HEK293 (cell line): ENCODE results near the gene N4BP3.

Experiments
- CTCF ChIA-PET: fragments of 350-600 bp; formaldehyde crosslinking; extraction: SDS; loops from one replicate; lab custom pipeline; 2021; ENCODE audit warnings: antibody characterized with exemption; lab: Yijun Ruan, JAX
- POLR2A ChIA-PET: fragments of 300-600 bp; formaldehyde crosslinking; extraction: SDS; loops from one replicate; lab custom pipeline; 2020; ENCODE audit warnings: antibody characterized with exemption, inconsistent platforms; lab: Yijun Ruan, JAX
- H3K27ac ChIP-seq: fragments of 200-500 bp; sonication (Bioruptor generic); 2 replicates; pipeline ENCODE4 v1.5.1; 2014; ENCODE audit warnings: low read depth, low read length, control low read depth, inconsistent platforms; ENCODE audit errors: extremely low read depth
- H3K36me3 ChIP-seq, 2 experiments: fragments of 200-500 bp in 1 of 2; sonication (Bioruptor generic) in 1 of 2; 1 replicate in 1 of 2; 2 replicates in 1 of 2; pipeline ENCODE4 v1.5.1; 2014 to 2017; ENCODE audit warnings: inconsistent platforms in 2 of 2, low read length in 2 of 2; ENCODE audit not compliant: control insufficient read depth in 2 of 2, insufficient read depth in 1 of 2
- H3K4me1 ChIP-seq: fragments of 200-500 bp; sonication (Bioruptor generic); 2 replicates; pipeline ENCODE4 v1.5.1; 2014; ENCODE audit warnings: mild to moderate bottlenecking, low read length, inconsistent platforms; ENCODE audit not compliant: control insufficient read depth, insufficient read depth
- H3K4me3 ChIP-seq: 2 replicates; pipeline ENCODE4 v1.5.1; 2011; ENCODE audit warnings: low read depth, mild to moderate bottlenecking, control low read depth, low read length, moderate library complexity
- H3K9me3 ChIP-seq: fragments of 200-500 bp; sonication (Bioruptor generic); 2 replicates; pipeline ENCODE4 v1.5.1; 2014; ENCODE audit warnings: low read depth, low read length, inconsistent platforms; ENCODE audit not compliant: control insufficient read depth, insufficient read depth
- EGR2 ChIP-seq: fragments of 450-650 bp; formaldehyde crosslinking; IDR thresholded peaks from 2 replicates; pipeline ENCODE4 v1.5.1; 2016; ENCODE audit warnings: low read depth, missing biosample characterization, missing genetic modification characterization
- HOXC10 ChIP-seq: sonication (generic); formaldehyde crosslinking; IDR thresholded peaks from 2 replicates; pipeline ENCODE4 v1.8.1; 2023; ENCODE audit warnings: mild to moderate bottlenecking, missing genetic modification reagents
- KLF16 ChIP-seq: fragments of 450-650 bp; formaldehyde crosslinking; IDR thresholded peaks from 2 replicates; pipeline ENCODE4 v1.5.1; 2017; ENCODE audit warnings: missing biosample characterization, missing genetic modification characterization
- MZF1 ChIP-seq: fragments of 450-650 bp; formaldehyde crosslinking; IDR thresholded peaks from 2 replicates; pipeline ENCODE4 v1.5.1; 2017; ENCODE audit warnings: missing biosample characterization, missing genetic modification characterization, borderline replicate concordance
- YY1 ChIP-seq: fragments of 450-650 bp; formaldehyde crosslinking; IDR thresholded peaks from 2 replicates; pipeline ENCODE4 v1.5.1; 2018; ENCODE audit warnings: missing biosample characterization, missing genetic modification characterization
- ZBTB17 ChIP-seq: fragments of 450-650 bp; formaldehyde crosslinking; IDR thresholded peaks from 2 replicates; pipeline ENCODE4 v1.5.1; 2016; ENCODE audit warnings: missing biosample characterization, missing genetic modification characterization
- ZFP37 ChIP-seq: fragments of 450-650 bp; formaldehyde crosslinking; IDR thresholded peaks from 2 replicates; pipeline ENCODE4 v1.5.1; 2016; ENCODE audit warnings: missing biosample characterization, missing genetic modification characterization
- ZNF140 ChIP-seq: fragments of 450-650 bp; formaldehyde crosslinking; IDR thresholded peaks from 2 replicates; pipeline ENCODE4 v1.5.1; 2016; ENCODE audit warnings: missing biosample characterization, missing genetic modification characterization
- ZNF174 ChIP-seq: fragments of 450-650 bp; formaldehyde crosslinking; IDR thresholded peaks from 2 replicates; pipeline ENCODE4 v1.5.0; 2017; ENCODE audit warnings: missing biosample characterization, mild to moderate bottlenecking, missing genetic modification characterization
- ZNF221 ChIP-seq: fragments of 450-650 bp; formaldehyde crosslinking; IDR thresholded peaks from 2 replicates; pipeline ENCODE4 v1.5.1; 2017; ENCODE audit warnings: missing biosample characterization, missing genetic modification characterization, borderline replicate concordance
- ZNF24 ChIP-seq: fragments of 450-650 bp; formaldehyde crosslinking; IDR thresholded peaks from 2 replicates; pipeline ENCODE4 v1.5.1; 2016; ENCODE audit warnings: missing biosample characterization, missing genetic modification characterization
- ZNF280D ChIP-seq: fragments of 450-650 bp; formaldehyde crosslinking; IDR thresholded peaks from 2 replicates; pipeline ENCODE4 v1.5.1; 2016; ENCODE audit warnings: missing biosample characterization, missing genetic modification characterization
- ZNF404 ChIP-seq: fragments of 450-650 bp; formaldehyde crosslinking; IDR thresholded peaks from 2 replicates; pipeline ENCODE4 v1.5.1; 2017; ENCODE audit warnings: missing biosample characterization, missing genetic modification characterization
- ZNF529 ChIP-seq: fragments of 450-650 bp; formaldehyde crosslinking; IDR thresholded peaks from 2 replicates; pipeline ENCODE4 v1.5.1; 2017; ENCODE audit warnings: missing genetic modification characterization, missing biosample characterization; ENCODE audit not compliant: insufficient replicate concordance
- ZSCAN4 ChIP-seq: fragments of 450-650 bp; formaldehyde crosslinking; IDR thresholded peaks from 2 replicates; pipeline ENCODE4 v1.5.1; 2017; ENCODE audit warnings: missing biosample characterization, missing genetic modification characterization
- TF ChIP-seq, protein P1 (sequence below): fragments of 450-650 bp; formaldehyde crosslinking; IDR thresholded peaks from 2 replicates; pipeline ENCODE4 v1.5.1; 2016; ENCODE audit warnings: missing biosample characterization, missing genetic modification characterization
- TF ChIP-seq, protein P2 (sequence below): fragments of 450-650 bp; IDR thresholded peaks from 2 replicates; pipeline ENCODE4 v1.5.1; 2018; ENCODE audit warnings: missing biosample characterization, mild to moderate bottlenecking, missing genetic modification characterization
- TF ChIP-seq, protein P3 (sequence below): fragments of 450-650 bp; formaldehyde crosslinking; IDR thresholded peaks from 2 replicates; pipeline ENCODE4 v1.5.1; 2016; ENCODE audit warnings: missing biosample characterization, missing genetic modification characterization, borderline replicate concordance

Gene N4BP3

GRCh38 chr5:178141550-178141949 is 28.2 kb downstream of the N4BP3 start:
- Histone ChIP-seq H3K27ac (no peak overlapping the region), H3K4me1 (no peaks in the 10 kb centered on the region), H3K9me3 (no peaks in the 10 kb centered on the region), H3K36me3 (peaks cover 59 to 84% of the 10 kb centered on the region in 2 experiments), H3K4me3 (no peak overlapping the region)
- ChIA-PET POLR2A (interaction anchor here (1.0 kb wide), 2 partner anchors 12 to 62 kb away, joined by 3 to 4 read pairs; partner anchors contain the start of gene NHP2), CTCF (interaction anchor here (1.1 to 2.3 kb wide), 2 partner anchors 21 to 65 kb away, joined by 6 to 14 read pairs; no protein-coding TSS in a partner anchor)
- no peak for TF ChIP-seq EGR2
- TF ChIP-seq ZNF24: no peak
- no peak for TF ChIP-seq ZNF174
- TF ChIP-seq, protein P1, sequence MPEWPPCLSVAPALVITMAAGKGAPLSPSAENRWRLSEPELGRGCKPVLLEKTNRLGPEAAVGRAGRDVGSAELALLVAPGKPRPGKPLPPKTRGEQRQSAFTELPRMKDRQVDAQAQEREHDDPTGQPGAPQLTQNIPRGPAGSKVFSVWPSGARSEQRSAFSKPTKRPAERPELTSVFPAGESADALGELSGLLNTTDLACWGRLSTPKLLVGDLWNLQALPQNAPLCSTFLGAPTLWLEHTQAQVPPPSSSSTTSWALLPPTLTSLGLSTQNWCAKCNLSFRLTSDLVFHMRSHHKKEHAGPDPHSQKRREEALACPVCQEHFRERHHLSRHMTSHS: no peak
- TF ChIP-seq, protein P2, sequence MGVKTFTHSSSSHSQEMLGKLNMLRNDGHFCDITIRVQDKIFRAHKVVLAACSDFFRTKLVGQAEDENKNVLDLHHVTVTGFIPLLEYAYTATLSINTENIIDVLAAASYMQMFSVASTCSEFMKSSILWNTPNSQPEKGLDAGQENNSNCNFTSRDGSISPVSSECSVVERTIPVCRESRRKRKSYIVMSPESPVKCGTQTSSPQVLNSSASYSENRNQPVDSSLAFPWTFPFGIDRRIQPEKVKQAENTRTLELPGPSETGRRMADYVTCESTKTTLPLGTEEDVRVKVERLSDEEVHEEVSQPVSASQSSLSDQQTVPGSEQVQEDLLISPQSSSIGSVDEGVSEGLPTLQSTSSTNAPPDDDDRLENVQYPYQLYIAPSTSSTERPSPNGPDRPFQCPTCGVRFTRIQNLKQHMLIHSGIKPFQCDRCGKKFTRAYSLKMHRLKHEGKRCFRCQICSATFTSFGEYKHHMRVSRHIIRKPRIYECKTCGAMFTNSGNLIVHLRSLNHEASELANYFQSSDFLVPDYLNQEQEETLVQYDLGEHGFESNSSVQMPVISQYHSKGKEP (tag by site-specific recombination): no peak
- TF ChIP-seq KLF16 (tag by site-specific recombination): no peak
- no peak for TF ChIP-seq ZNF140
- TF ChIP-seq ZBTB17: no peak

DNA sequence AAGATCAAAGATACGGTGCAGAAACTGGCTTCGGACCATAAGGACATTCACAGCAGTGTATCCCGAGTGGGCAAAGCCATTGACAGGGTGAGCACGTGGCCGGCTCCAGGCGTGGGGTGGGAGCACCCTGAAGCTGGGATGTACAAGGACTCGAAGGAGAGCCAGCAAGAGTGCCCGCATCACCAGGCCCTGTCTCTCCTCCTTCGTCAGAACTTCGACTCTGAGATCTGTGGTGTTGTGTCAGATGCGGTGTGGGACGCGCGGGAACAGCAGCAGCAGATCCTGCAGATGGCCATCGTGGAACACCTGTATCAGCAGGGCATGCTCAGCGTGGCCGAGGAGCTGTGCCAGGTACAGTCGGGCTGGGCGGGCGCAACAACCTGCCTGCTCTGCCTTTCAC is 29.3 kb downstream of the N4BP3 start:
- TF ChIP-seq ZNF221 (tag by site-specific recombination): no peak
- Histone ChIP-seq H3K9me3 (no peaks in the 10 kb centered on the region), H3K4me3 (no peak overlapping the region), H3K36me3 (peaks cover 53 to 85% of the 10 kb centered on the region in 2 experiments), H3K4me1 (no peaks in the 10 kb centered on the region), H3K27ac (no peak overlapping the region)
- CTCF ChIA-PET: interaction anchor here (13.3 kb wide), 1 partner anchor 67 kb away, joined by 204 read pairs; no protein-coding TSS in a partner anchor
- POLR2A ChIA-PET: interaction anchor here (1.5 to 2.1 kb wide), 2 partner anchors 11 to 66 kb away, joined by 3 to 8 read pairs; partner anchors contain the start of gene NHP2

DNA sequence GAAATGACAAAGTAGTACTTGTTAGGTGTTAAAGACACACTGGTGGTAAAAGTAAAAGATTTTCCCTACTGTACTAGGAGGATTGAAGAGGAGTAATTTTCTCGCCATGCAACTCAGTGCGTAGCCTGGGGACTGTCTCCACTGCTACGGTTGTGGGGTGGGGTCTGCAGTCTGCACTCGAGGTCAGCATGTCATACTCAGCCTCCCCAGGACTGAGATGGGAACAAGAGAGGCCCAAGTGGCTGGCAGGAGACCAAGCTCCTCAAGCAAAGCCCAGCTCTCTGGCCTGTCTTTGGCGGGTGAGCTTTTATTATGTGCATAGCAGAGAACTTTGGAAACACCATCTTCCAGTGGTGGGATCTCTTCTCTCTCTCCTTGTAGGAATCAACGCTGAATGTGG is 29.9 kb downstream of the N4BP3 start:
- TF ChIP-seq ZSCAN4 (tag by site-specific recombination) (no peak), ZNF529 (tag by site-specific recombination) (no peak), HOXC10 (CRISPR knock-in tag) (no peak), YY1 (tag by site-specific recombination) (no peak), MZF1 (tag by site-specific recombination) (no peak), ZNF280D (tag by site-specific recombination) (no peak), ZNF404 (no peak), ZFP37 (no peak)
- TF ChIP-seq, protein P3, sequence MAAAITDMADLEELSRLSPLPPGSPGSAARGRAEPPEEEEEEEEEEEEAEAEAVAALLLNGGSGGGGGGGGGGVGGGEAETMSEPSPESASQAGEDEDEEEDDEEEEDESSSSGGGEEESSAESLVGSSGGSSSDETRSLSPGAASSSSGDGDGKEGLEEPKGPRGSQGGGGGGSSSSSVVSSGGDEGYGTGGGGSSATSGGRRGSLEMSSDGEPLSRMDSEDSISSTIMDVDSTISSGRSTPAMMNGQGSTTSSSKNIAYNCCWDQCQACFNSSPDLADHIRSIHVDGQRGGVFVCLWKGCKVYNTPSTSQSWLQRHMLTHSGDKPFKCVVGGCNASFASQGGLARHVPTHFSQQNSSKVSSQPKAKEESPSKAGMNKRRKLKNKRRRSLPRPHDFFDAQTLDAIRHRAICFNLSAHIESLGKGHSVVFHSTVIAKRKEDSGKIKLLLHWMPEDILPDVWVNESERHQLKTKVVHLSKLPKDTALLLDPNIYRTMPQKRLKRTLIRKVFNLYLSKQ: no peak
- TF ChIP-seq, all 188 proteins: peak for 0
- CTCF ChIA-PET: interaction anchor here (0.6 to 13.3 kb wide), 4 partner anchors 9 to 68 kb away, joined by 3 to 204 read pairs (median 4); no protein-coding TSS in a partner anchor
- H3K4me3 ChIP-seq: no peak overlapping the region
- no peaks in the 10 kb centered on the region for H3K4me1 ChIP-seq
- POLR2A ChIA-PET: interaction anchor here (1.5 to 2.1 kb wide), 2 partner anchors 10 to 67 kb away, joined by 3 to 8 read pairs; partner anchors contain the start of gene NHP2
- H3K9me3 ChIP-seq: no peaks in the 10 kb centered on the region
- peaks cover 54 to 85% of the 10 kb centered on the region in 2 experiments for H3K36me3 ChIP-seq
- no peak overlapping the region for H3K27ac ChIP-seq
